Neuron (in vitro differentiated cells): ENCODE data around the gene NEU1.

Experiments
- H2AFZ ChIP-seq: one replicate; pipeline ENCODE4 v1.6.1; 2013; ENCODE audit warnings: low read depth, mild to moderate bottlenecking, inconsistent platforms, low read length, moderate library complexity
- H3K27me3 ChIP-seq: one replicate; pipeline ENCODE4 v1.6.1; 2013; ENCODE audit warnings: low read length; ENCODE audit not compliant: insufficient read depth
- H3K36me3 ChIP-seq: one replicate; pipeline ENCODE4 v1.6.1; 2013; ENCODE audit warnings: low read length; ENCODE audit not compliant: insufficient read depth
- H3K4me1 ChIP-seq: one replicate; pipeline ENCODE4 v1.6.1; 2013; ENCODE audit warnings: low read length; ENCODE audit not compliant: insufficient read depth
- H3K4me3 ChIP-seq: 2 replicates; pipeline ENCODE4 v1.5.1; 2013; ENCODE audit warnings: mild to moderate bottlenecking, low read length, moderate library complexity
- H3K9me3 ChIP-seq: one replicate; pipeline ENCODE4 v1.6.1; 2013; ENCODE audit warnings: low read length

Gene NEU1

DNA sequence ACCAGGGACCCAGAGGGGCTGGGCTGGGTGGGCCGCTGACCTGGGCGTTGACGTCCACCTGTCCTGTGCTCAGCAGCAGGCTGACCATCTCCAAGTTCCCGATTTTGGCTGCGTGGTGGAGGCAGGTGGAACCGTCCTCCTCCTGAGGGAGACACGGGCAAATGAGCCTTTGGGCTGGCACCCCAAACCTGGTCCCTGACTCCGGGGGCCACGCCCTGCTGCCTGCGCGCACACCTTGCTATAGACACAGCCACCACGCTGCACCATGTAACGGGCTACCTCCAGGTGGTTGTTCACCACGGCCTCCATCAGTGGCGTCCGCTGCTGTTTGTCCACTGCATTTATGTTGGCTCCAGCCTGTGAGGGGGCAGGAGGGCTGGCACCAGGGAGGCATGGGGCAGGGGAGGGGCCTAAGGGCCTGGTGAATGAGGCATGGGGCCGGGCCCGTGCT lies 23.9 kb upstream of the NEU1 start:
- peaks cover 86% of the 10 kb centered on the region for H3K36me3 ChIP-seq

GRCh38 chr6:31884528-31885035 lies 22.0 kb upstream of the NEU1 start:
- H3K36me3 ChIP-seq: peaks cover 91% of the 10 kb centered on the region
- H2AFZ ChIP-seq: no peak overlapping the region

More for the DNA sequence above, 23.9 kb upstream of the NEU1 start:
- Histone ChIP-seq H3K27me3 (no peaks in the 10 kb centered on the region), H2AFZ (no peak overlapping the region), H3K4me3 (no peak overlapping the region), H3K9me3 (no peaks in the 10 kb centered on the region), H3K4me1 (no peaks in the 10 kb centered on the region)

DNA sequence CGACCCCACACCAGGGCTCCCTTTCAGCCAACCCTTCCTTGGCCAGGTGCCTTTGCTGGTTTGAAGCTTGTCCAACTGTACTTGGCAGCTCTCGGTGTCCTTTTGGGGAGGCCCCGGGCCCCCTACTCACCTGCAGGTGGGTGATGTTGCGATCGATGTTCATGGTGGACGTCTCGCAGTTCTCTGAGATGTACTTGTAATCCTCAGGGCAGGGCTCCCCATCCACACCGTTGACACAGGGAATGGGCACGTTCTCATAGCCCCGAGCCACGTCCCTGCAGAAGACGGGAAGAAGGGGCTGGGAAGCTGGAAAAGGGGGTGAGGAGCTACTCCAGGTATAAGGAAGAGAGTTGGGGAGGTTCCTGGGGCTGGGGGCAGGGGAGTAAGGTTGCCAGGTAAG lies 21.1 kb upstream of the NEU1 start:
- no peak overlapping the region for H2AFZ ChIP-seq
- no peak overlapping the region for H3K4me3 ChIP-seq
- H3K27me3 ChIP-seq: no peaks in the 10 kb centered on the region
- H3K36me3 ChIP-seq: peaks cover 82% of the 10 kb centered on the region
- H3K4me1 ChIP-seq: no peaks in the 10 kb centered on the region
- H3K9me3 ChIP-seq: no peaks in the 10 kb centered on the region

More at GRCh38 chr6:31884528-31885035, 22.0 kb upstream of the NEU1 start:
- no peaks in the 10 kb centered on the region for H3K27me3 ChIP-seq
- no peaks in the 10 kb centered on the region for H3K9me3 ChIP-seq
- H3K4me3 ChIP-seq: no peak overlapping the region
- H3K4me1 ChIP-seq: no peaks in the 10 kb centered on the region

- Histone ChIP-seq H3K9me3 (no peaks in the 10 kb centered on the region), H3K27me3 (no peaks in the 10 kb centered on the region), H3K36me3 (peaks cover 69% of the 10 kb centered on the region), H3K4me3 (no peak overlapping the region), H3K4me1 (no peaks in the 10 kb centered on the region), H2AFZ (no peak overlapping the region)
Observed at GRCh38 chr6:31882344-31882743, 19.7 kb upstream of the NEU1 start.

DNA sequence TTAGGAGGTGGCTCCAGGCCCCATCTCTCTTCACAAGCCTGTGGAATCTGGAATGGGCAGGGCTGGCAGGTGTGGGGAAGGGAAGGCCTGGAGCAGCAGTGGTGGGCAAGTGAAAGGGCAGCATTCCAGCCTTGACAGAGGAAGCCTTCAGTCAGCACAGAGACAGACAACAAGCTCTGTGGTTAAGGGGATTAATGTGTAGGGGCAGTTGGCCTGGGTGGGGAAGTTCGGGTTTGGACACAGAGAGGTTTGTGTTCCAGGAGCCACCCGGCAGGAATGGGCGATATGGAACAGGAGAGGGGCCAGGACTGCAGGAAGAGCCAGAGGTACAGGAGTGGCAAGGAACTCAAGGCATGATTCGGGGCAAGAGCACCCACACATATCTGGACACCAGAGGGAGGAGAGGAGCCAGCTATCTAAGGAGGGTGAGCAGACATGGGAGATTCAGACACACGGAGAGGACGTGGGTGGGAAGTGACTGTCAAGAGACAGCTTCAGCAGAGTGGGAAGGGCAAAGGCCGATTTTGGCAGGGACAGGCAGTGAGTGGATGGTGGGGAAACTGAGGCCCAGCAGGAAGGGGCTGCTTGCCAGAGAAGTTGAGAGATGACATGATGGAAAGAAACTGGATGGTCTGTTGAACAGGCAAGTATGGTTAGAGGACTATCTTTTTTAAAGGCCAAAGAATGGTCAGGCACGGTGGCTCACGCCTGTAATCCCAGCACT lies 18.7 kb upstream of the NEU1 start:
- no peaks in the 10 kb centered on the region for H3K4me1 ChIP-seq
- no peaks in the 10 kb centered on the region for H3K27me3 ChIP-seq
- no peaks in the 10 kb centered on the region for H3K9me3 ChIP-seq
- no peak overlapping the region for H2AFZ ChIP-seq
- H3K4me3 ChIP-seq: no peak overlapping the region
- peaks cover 59% of the 10 kb centered on the region for H3K36me3 ChIP-seq

DNA sequence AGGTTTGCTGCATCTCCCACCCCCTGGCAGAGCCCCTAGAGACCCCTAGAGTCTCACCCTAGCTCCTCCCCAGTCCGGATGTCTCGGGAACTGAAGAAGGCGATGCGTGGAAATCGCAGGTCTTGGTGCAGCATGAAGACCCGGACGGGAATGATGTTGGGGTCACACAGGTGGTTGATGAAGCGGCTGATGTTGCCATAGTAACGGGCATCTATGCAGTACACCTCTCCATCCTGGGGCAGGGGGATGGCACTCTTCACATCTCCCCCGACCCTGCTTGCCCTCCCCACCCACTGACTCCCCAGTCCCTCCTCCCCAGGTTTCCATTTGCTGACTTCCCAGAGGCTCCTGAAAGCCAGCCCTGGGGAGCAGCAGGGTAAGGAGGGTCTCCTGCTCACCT lies 18.0 kb upstream of the NEU1 start:
- Histone ChIP-seq H2AFZ (no peak overlapping the region), H3K27me3 (no peaks in the 10 kb centered on the region), H3K4me1 (no peaks in the 10 kb centered on the region), H3K4me3 (no peak overlapping the region), H3K36me3 (peaks cover 54% of the 10 kb centered on the region), H3K9me3 (no peaks in the 10 kb centered on the region)

DNA sequence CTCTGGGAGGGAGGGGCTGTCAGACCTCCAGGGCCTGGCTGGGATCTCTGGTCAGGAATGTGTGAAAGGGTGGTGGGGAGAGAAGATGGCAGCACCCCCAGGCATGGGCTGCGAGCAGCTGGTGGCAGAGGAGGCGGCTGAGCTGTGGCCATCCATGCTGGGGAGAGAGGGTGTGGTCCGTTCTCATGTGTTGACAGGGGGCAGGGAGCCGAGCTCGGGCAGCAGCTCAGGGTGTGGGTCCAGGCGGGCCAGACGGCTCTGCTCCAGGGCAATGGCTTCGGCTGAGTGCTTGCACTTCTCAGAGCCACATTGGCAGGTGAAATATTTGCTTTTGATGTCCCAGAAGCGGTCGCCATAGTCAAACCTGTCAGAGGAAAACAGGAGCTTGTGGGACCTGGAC lies 17.3 kb upstream of the NEU1 start:
- no peaks in the 10 kb centered on the region for H3K9me3 ChIP-seq
- H3K27me3 ChIP-seq: no peaks in the 10 kb centered on the region
- H3K36me3 ChIP-seq: peaks cover 49% of the 10 kb centered on the region
- no peaks in the 10 kb centered on the region for H3K4me1 ChIP-seq
- no peak overlapping the region for H2AFZ ChIP-seq
- no peak overlapping the region for H3K4me3 ChIP-seq

GRCh38 chr6:31879143-31879542 lies 16.5 kb upstream of the NEU1 start:
- no peaks in the 10 kb centered on the region for H3K4me1 ChIP-seq
- H2AFZ ChIP-seq: no peak overlapping the region
- peaks cover 41% of the 10 kb centered on the region for H3K36me3 ChIP-seq
- H3K9me3 ChIP-seq: no peaks in the 10 kb centered on the region
- H3K4me3 ChIP-seq: no peak overlapping the region
- H3K27me3 ChIP-seq: no peaks in the 10 kb centered on the region

DNA sequence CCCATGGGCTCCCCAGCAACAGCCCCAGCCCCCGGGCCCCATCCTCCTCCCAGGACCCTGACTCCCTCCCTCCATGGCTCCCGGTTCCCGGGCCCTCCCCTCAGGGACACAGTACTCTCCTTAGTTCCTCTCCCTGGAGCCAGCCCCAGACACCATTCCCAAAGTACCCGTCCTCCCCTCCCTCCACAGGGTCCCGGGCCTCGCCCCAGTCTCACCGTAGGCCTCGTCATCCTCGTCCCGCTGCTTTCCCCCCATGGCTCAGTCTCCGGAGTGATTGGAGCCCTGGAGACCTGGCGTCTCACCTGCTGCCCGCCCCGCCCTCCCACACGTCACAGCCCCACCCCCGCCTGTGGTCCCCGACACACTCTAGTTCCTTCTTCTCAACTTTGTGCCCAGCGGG lies 16.1 kb upstream of the NEU1 start, which contains the start of gene SLC44A4:
TSS of gene SLC44A4 (minus strand) at position 272 of the 400 bp plus-strand sequence. CDS start at position 255, 17 bp downstream.
- H3K4me1 ChIP-seq: no peaks in the 10 kb centered on the region
- no peak within 1 kb of the TSS for H3K4me3 ChIP-seq
- no peak within 1 kb of the TSS for H2AFZ ChIP-seq
- no peaks in the 10 kb centered on the region for H3K27me3 ChIP-seq
- H3K36me3 ChIP-seq: peaks cover 37% of the 10 kb centered on the region
- H3K9me3 ChIP-seq: no peaks in the 10 kb centered on the region

DNA sequence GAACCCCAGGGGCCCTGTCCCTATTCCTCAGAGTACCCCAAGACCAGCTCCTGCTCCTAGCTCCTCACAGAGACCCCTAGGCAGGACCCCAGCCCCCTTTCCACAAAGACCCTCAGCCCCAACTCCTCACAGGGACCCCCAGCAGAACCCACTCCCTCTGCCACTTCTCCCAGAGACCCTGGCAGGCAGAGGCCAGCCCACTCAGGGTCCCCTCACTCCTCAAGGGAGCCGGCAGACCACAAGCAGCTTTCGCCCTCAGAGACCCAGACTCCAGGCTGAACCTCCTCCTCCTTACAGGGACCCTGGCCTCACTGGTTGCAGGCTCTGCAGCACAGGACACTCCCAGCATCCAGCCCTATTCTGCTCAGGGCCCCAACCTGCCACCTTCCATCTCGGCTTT lies 15.6 kb upstream of the NEU1 start:
- H3K4me3 ChIP-seq: no peak overlapping the region
- H2AFZ ChIP-seq: no peak overlapping the region

GRCh38 chr6:31877651-31878161 lies 15.1 kb upstream of the NEU1 start:
- H3K27me3 ChIP-seq: no peaks in the 10 kb centered on the region
- H3K4me3 ChIP-seq: no peak overlapping the region
- peaks cover 27% of the 10 kb centered on the region for H3K36me3 ChIP-seq
- no peak overlapping the region for H2AFZ ChIP-seq
- no peaks in the 10 kb centered on the region for H3K4me1 ChIP-seq
- no peaks in the 10 kb centered on the region for H3K9me3 ChIP-seq

More for the DNA sequence above, 15.6 kb upstream of the NEU1 start:
- Histone ChIP-seq H3K9me3 (no peaks in the 10 kb centered on the region), H3K27me3 (no peaks in the 10 kb centered on the region), H3K4me1 (no peaks in the 10 kb centered on the region), H3K36me3 (peaks cover 32% of the 10 kb centered on the region)

DNA sequence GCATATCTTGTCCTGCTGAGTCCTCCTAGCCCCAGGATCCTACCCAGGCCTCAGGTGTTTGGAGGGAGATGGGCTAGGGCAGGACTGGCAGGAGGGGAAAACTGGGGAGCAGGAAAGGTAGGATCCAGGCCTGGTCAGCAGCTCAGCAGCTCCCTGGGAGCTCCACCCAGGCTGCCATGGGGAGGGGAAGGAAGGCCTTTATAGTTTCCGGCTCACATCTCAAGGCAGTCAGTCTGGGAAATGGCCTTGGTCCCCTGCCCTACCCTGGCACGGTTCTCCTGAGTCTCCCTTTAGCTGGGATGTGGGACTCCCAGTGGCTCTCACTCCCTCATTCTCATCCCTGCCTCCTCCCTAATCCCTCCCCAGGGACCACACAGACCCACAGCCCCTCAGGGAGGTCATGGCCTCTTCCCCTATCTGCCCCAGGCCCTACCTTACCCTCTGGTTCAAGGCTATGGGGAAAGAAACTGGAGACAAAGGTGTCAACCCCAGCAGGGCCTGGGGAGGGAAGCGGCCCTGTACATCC lies 14.6 kb upstream of the NEU1 start:
- Histone ChIP-seq H2AFZ (no peak overlapping the region), H3K36me3 (peaks cover 22% of the 10 kb centered on the region), H3K9me3 (no peaks in the 10 kb centered on the region), H3K4me1 (no peaks in the 10 kb centered on the region), H3K4me3 (no peak overlapping the region), H3K27me3 (no peaks in the 10 kb centered on the region)

GRCh38 chr6:31876357-31876756 lies 13.7 kb upstream of the NEU1 start:
- Histone ChIP-seq H3K9me3 (no peaks in the 10 kb centered on the region), H3K4me3 (no peak overlapping the region), H3K4me1 (no peaks in the 10 kb centered on the region), H3K27me3 (no peaks in the 10 kb centered on the region), H3K36me3 (peaks cover 16% of the 10 kb centered on the region), H2AFZ (no peak overlapping the region)
